Kidney (tissue), 14 donors: ENCODE measurements around the gene DUSP2. TPM values are rescaled to one million over a fixed set of nuclear protein-coding genes. Genes with fewer than 3 reads are reported as not detected.

Experiments
- DNase-seq, 5 donors: peaks; one replicate each; pipeline ENCODE4 v3.0.0-alpha.2; 2013 to 2020
- FAIRE-seq: peaks from 2 replicates; lab custom pipeline; 2012; peaks lifted over from hg19 to GRCh38; lab: Jason Lieb, UNC
- H3K27ac ChIP-seq, 2 donors: one replicate each; pipeline ENCODE4 v1.7.0; 2013; ENCODE audit warnings: low read depth in 2 of 2, low read length in 2 of 2, inconsistent platforms in 1 of 2
- H3K27me3 ChIP-seq: one replicate; pipeline ENCODE4 v1.7.1; 2013; ENCODE audit warnings: low read length, inconsistent platforms; ENCODE audit not compliant: control insufficient read depth, insufficient read depth
- H3K36me3 ChIP-seq, 3 donors: one replicate each; pipeline versions ENCODE4 v1.7.0 to v1.7.1; 2013; ENCODE audit warnings: low read length in 3 of 3, control low read depth in 1 of 3, inconsistent platforms in 1 of 3; ENCODE audit not compliant: insufficient read depth in 3 of 3, control insufficient read depth in 2 of 3
- H3K4me1 ChIP-seq, 3 donors: one replicate each; pipeline versions ENCODE4 v1.7.0 to v1.7.1; 2013; ENCODE audit warnings: low read length in 3 of 3, inconsistent platforms in 1 of 3, low read depth in 1 of 3; ENCODE audit not compliant: control insufficient read depth in 2 of 3, insufficient read depth in 2 of 3
- H3K4me3 ChIP-seq, 3 donors: one replicate each; pipeline versions ENCODE4 v1.7.0 to v1.8.1; 2013; ENCODE audit warnings: low read length in 3 of 3, control low read depth in 1 of 3, inconsistent platforms in 1 of 3
- H3K9ac ChIP-seq, 3 donors: one replicate each; pipeline versions ENCODE4 v1.7.0 to v1.7.1; 2013; ENCODE audit warnings: low read length in 3 of 3, control low read depth in 1 of 3, inconsistent platforms in 1 of 3
- H3K9me3 ChIP-seq, 3 donors: one replicate each; pipeline versions ENCODE4 v1.7.0 to v1.7.1; 2013; ENCODE audit warnings: low read length in 3 of 3, control low read depth in 1 of 3, inconsistent platforms in 1 of 3; ENCODE audit not compliant: control insufficient read depth in 2 of 3, insufficient read depth in 1 of 3
- CTCF ChIP-seq: IDR thresholded peaks from 3 replicates; pipeline ENCODE4 v1.5.1; 2012; ENCODE audit warnings: mild to moderate bottlenecking, moderate library complexity, borderline replicate concordance; ENCODE audit not compliant: insufficient read depth; ENCODE audit errors: extremely low read depth
- intact Hi-C: fragments of 100-400 bp; cut with DNase I; formaldehyde crosslinking; loops from one replicate; pipeline ENCODE4 v1.11.1; 2022
- polyA plus RNA-seq: library from polyadenylated mRNA; stranded (reverse); fragments of 350-450 nt; fragmentation: Illumina TruSeq; extraction: RNeasy Lipid Tissue Mini Kit (QIAGEN cat#74804); gene quantifications from one replicate; pipeline ENCODE4 v1.2.3, GENCODE V29; 2014; ENCODE audit warnings: low read depth, low replicate concordance; ENCODE audit not compliant: insufficient read depth
- total RNA-seq: library from RNA; stranded (reverse); fragmentation: NEBNext Ultra II Directional; extraction: Animal tissue kit (Norgen Biotek cat#: 25700); gene quantifications from one replicate; pipeline ENCODE4 v1.2.1, GENCODE V29; 2021
- donor health status: control.
- donor health status: control.
- donor health status: control.
- donor health status: control.
- donor health status: control.
- donor health status: DM: yes; HTN: yes; CAD: no.
- donor health status: Normal renal cell carcinoma (clear cell type).

Gene DUSP2
- total and polyA plus RNA-seq, 2 donors from 2014 or later = 5.6 to 11.8 TPM

- Histone ChIP-seq H3K9ac (no peak overlapping the region), H3K27ac (no peak overlapping the region), H3K4me3 (peak overlapping the region in 1 of 3 donors; percentile 29), H3K4me1 (peaks cover 0 to 7% (median 0%) of the 10 kb centered on the region in 3 donors), H3K36me3 (no peaks in the 10 kb centered on the region), H3K27me3 (no peaks in the 10 kb centered on the region), H3K9me3 (no peaks in the 10 kb centered on the region)
- FAIRE-seq = no peak
- DNase-seq = peak in 1 of 5 donors; percentile 52
- TF ChIP-seq CTCF = no peak
- intact Hi-C loops = no loop called here
Observed at GRCh38 chr2:96114546-96114902, 30.7 kb downstream of the DUSP2 start.

- no peak for TF ChIP-seq CTCF
- DNase-seq = peak in 1 of 5 donors; percentile 62
- no peak for FAIRE-seq
- H3K4me1 ChIP-seq = peaks cover 0 to 11% (median 0%) of the 10 kb centered on the region in 3 donors
- H3K4me3 ChIP-seq = no peak overlapping the region
- no peak overlapping the region for H3K27ac ChIP-seq
- H3K36me3 ChIP-seq = no peaks in the 10 kb centered on the region
- H3K27me3 ChIP-seq = no peaks in the 10 kb centered on the region
- intact Hi-C loops = no loop called here
- no peak overlapping the region for H3K9ac ChIP-seq
- no peaks in the 10 kb centered on the region for H3K9me3 ChIP-seq
Observed at GRCh38 chr2:96113951-96114350, 31.3 kb downstream of the DUSP2 start.

- peak in 1 of 5 donors; percentile 64 for DNase-seq
- FAIRE-seq = no peak
- Histone ChIP-seq H3K36me3 (no peaks in the 10 kb centered on the region), H3K9me3 (no peaks in the 10 kb centered on the region), H3K9ac (no peak overlapping the region), H3K27ac (no peak overlapping the region), H3K27me3 (no peaks in the 10 kb centered on the region), H3K4me3 (no peak overlapping the region), H3K4me1 (peaks cover 0 to 11% (median 0%) of the 10 kb centered on the region in 3 donors)
- TF ChIP-seq CTCF = no peak
- intact Hi-C loops = no loop called here
Observed at GRCh38 chr2:96113367-96113677, 31.9 kb downstream of the DUSP2 start.
